Karpas-422 (cell line): ENCODE data around the gene RASD1. TPM values are rescaled to one million over a fixed set of nuclear protein-coding genes. Genes with fewer than 3 reads are reported as not detected.

Experiments used
- DNase-seq: peaks from one replicate; pipeline ENCODE4 v3.0.0-alpha.2; 2015
- H2AFZ ChIP-seq: fragments of 200-600 bp; sonication (generic); 2 replicates; pipeline ENCODE4 v1.6.1; 2014; ENCODE audit warnings: antibody characterized with exemption, low read length, mixed read lengths
- H3K27ac ChIP-seq: fragments of 200-600 bp; sonication (generic); 2 replicates; pipeline ENCODE4 v1.5.1; 2014; ENCODE audit warnings: mild to moderate bottlenecking, low read length, moderate library complexity
- H3K27me3 ChIP-seq: fragments of 200-600 bp; sonication (generic); 2 replicates; pipeline ENCODE4 v1.6.1; 2014; ENCODE audit warnings: low read length, mixed read lengths
- H3K36me3 ChIP-seq: fragments of 200-600 bp; sonication (generic); 2 replicates; pipeline ENCODE4 v1.6.1; 2014; ENCODE audit warnings: low read length, mixed read lengths; ENCODE audit not compliant: insufficient read depth
- H3K4me1 ChIP-seq: fragments of 200-600 bp; sonication (generic); 2 replicates; pipeline ENCODE4 v1.6.1; 2014; ENCODE audit warnings: mild to moderate bottlenecking, low read length, mixed read lengths
- H3K4me2 ChIP-seq: fragments of 200-600 bp; sonication (generic); 2 replicates; pipeline ENCODE4 v1.6.1; 2014; ENCODE audit warnings: low read length, low read depth, mild to moderate bottlenecking; ENCODE audit not compliant: poor library complexity, severe bottlenecking
- H3K4me3 ChIP-seq: fragments of 200-600 bp; sonication (generic); 2 replicates; pipeline ENCODE4 v1.5.1; 2014; ENCODE audit warnings: mild to moderate bottlenecking, antibody characterized with exemption, low read length, mixed read lengths
- H3K79me2 ChIP-seq: fragments of 200-600 bp; sonication (generic); 2 replicates; pipeline ENCODE4 v1.6.1; 2014; ENCODE audit warnings: mild to moderate bottlenecking, low read length, mixed read lengths
- H3K9ac ChIP-seq: fragments of 200-600 bp; sonication (generic); 2 replicates; pipeline ENCODE4 v1.6.0; 2014; ENCODE audit warnings: low read length
- H3K9me2 ChIP-seq: fragments of 200-600 bp; sonication (generic), shearing (Covaris generic); replicated peaks from 2 replicates; pipeline ENCODE4 v1.6.0; 2014; ENCODE audit warnings: mild to moderate bottlenecking, low read length, moderate library complexity; ENCODE audit not compliant: insufficient read depth
- H3K9me3 ChIP-seq: fragments of 300-700, 200-600 bp; sonication (generic); 2 replicates; pipeline ENCODE4 v1.6.1; 2014; ENCODE audit warnings: low read length, mixed read lengths
- H4K20me1 ChIP-seq: fragments of 200-600 bp; sonication (generic); 2 replicates; pipeline ENCODE4 v1.6.1; 2014; ENCODE audit warnings: mild to moderate bottlenecking, antibody characterized with exemption, low read length, low read depth; ENCODE audit not compliant: insufficient read depth
- total RNA-seq: library from RNA; depleted of rRNA; stranded (reverse); fragments of >200 nt; shearing (Covaris generic); gene quantifications from 2 replicates; pipeline ENCODE4 v1.2.3, GENCODE V29; 2014; ENCODE audit warnings: low replicate concordance

RASD1 gene
- total RNA-seq, 1 experiment from 2014 or later = not detected

DNA sequence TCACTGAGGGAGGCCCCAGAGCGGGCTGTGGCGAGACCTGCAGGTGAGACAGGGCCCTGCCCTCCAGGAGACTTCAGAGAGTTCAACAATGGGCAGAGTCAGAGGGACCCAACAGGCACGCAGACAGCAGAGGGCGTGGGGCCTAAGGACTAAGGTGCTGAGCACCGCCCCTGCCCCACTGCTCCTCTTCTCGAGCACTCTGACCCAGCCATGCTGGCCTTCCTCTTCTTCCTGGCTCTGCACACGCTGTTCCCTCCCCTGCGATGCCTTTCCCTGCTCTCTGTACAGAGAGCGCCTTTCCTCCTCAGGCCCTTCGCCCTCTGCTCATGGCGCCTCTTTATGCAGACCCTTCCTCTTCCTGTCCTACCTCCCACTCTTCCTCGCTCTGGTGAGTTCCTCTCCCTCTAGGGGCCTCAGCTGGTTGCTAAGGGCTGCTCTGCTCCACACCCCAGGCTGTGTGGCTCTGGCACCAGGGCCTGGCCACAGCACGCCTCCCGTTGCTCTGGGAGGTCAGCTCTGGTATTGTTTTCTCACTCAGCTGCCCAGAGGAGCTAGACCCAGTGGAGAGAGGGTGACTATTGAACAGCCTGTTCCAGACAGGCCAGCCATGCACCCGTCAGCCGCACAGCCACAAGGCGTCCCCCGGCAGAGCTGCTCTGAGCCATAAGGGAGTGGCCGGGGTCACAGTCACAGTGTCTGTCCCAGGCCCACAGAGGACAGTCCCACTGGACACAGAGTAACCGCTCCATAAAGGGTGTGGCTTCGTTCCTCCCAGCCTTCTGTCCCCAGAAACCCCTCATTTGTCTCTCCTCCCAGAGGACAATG lies 13.6 kb upstream of the RASD1 start:
- Histone ChIP-seq H3K36me3 (no peaks in the 10 kb centered on the region), H4K20me1 (no peaks in the 10 kb centered on the region; the same call in 1 of the 2 replicates), H2AFZ (no peak overlapping the region), H3K9me2 (no peaks in the 10 kb centered on the region), H3K4me1 (no peaks in the 10 kb centered on the region), H3K27me3 (no peaks in the 10 kb centered on the region), H3K4me2 (no peak overlapping the region), H3K27ac (no peak overlapping the region), H3K9me3 (no peaks in the 10 kb centered on the region), H3K9ac (no peak overlapping the region), H3K4me3 (no peak overlapping the region), H3K79me2 (no peaks in the 10 kb centered on the region)
- peak; percentile 59 for DNase-seq

DNA sequence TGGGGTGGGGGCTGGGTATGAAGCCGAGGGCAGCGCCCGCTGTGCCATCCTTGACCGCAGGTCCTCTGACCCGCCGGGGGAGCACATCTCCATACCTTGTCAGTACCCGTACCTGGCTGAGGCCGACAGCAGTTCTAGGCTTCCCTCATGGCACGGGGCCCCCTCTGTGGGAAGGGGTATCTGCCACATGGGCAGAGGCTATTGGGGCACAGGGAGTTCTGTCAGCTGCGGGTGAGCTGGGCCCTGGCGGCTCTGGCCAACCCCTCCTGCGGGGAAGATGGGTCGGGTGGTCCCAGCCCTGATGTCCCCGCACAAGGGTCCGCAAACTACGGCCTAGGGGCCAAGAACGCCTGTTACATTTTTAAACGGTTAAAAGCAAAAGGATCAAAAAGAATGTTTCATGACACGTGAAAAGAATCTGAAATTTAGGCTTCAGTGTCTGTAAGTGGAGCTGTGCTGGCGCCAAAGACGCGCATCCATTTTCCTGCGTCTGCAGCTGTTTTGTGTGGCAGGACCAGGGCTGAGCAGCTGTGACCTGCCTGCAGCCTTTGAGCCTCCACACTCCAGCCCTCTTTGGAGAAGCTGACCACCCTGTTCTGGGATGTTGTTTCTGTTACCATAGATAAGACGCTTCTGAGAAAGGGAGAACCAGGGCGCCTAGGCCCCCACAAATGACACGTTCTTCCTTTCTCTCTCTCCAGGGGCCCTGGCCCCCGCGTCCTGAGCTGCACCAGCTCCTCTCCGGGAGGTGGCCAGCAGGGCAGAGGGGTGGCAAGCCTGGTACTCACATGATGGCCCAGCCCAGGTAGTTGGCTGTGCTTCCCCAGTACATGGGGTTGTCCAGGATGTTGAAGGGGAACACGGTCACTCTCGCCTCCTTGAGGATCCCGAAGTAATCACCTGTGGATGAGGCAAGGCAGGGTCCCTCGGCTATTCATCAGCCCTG lies 12.7 kb upstream of the RASD1 start:
- no peak overlapping the region for H3K4me3 ChIP-seq
- no peak overlapping the region for H2AFZ ChIP-seq
- H3K27ac ChIP-seq = no peak overlapping the region
- H3K9me3 ChIP-seq = no peaks in the 10 kb centered on the region
- no peaks in the 10 kb centered on the region for H3K4me1 ChIP-seq
- H3K27me3 ChIP-seq = no peaks in the 10 kb centered on the region
- H3K4me2 ChIP-seq = no peak overlapping the region
- no peaks in the 10 kb centered on the region for H3K79me2 ChIP-seq
- H4K20me1 ChIP-seq = no peaks in the 10 kb centered on the region; the same call in 1 of the 2 replicates
- no peak overlapping the region for H3K9ac ChIP-seq
- DNase-seq = no peak
- no peaks in the 10 kb centered on the region for H3K36me3 ChIP-seq
- no peaks in the 10 kb centered on the region for H3K9me2 ChIP-seq

GRCh38 chr17:17508019-17508535 lies 11.9 kb upstream of the RASD1 start:
- DNase-seq = no peak
- Histone ChIP-seq H3K79me2 (no peaks in the 10 kb centered on the region), H3K27me3 (no peaks in the 10 kb centered on the region), H3K9ac (no peak overlapping the region), H2AFZ (no peak overlapping the region), H3K4me3 (no peak overlapping the region), H3K36me3 (no peaks in the 10 kb centered on the region), H3K4me1 (no peaks in the 10 kb centered on the region), H3K27ac (no peak overlapping the region), H4K20me1 (no peaks in the 10 kb centered on the region; the same call in 1 of the 2 replicates), H3K9me2 (no peaks in the 10 kb centered on the region), H3K9me3 (no peaks in the 10 kb centered on the region), H3K4me2 (no peak overlapping the region)

DNA sequence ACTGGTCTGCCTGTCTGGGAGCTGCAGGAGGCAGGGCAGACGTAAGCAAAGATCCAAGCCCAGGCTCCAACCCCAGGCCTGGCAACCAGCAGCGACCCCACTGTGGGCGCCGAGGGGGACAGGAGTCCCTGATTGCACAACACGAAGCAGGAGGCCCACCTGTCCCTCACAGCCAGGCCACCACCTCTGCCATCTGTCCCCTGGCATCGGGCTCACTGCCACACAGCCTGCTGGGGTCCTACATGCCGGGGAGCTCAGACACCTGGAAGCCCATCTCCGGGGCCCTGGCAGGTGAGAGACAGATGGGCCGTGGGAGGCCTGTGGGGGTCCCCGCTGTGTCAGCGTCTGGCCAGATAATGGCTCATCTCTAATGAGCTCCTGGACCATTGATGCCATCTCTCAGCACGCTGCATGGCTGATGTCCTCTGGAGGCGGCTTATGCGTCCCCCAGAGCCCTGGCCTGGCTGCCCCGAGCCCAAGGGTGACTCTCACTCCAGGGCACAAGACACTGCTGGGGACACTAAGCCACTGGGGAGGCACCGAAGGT lies 11.3 kb upstream of the RASD1 start:
- H3K36me3 ChIP-seq = no peaks in the 10 kb centered on the region
- H2AFZ ChIP-seq = no peak overlapping the region
- no peak overlapping the region for H3K4me2 ChIP-seq
- no peaks in the 10 kb centered on the region for H3K9me2 ChIP-seq
- H3K9ac ChIP-seq = no peak overlapping the region
- H3K27me3 ChIP-seq = no peaks in the 10 kb centered on the region
- no peak overlapping the region for H3K4me3 ChIP-seq
- H3K79me2 ChIP-seq = no peaks in the 10 kb centered on the region
- no peak for DNase-seq
- H3K9me3 ChIP-seq = no peaks in the 10 kb centered on the region
- H3K27ac ChIP-seq = no peak overlapping the region
- H3K4me1 ChIP-seq = no peaks in the 10 kb centered on the region
- H4K20me1 ChIP-seq = no peaks in the 10 kb centered on the region; the same call in 1 of the 2 replicates

GRCh38 chr17:17506893-17507464 lies 10.8 kb upstream of the RASD1 start:
- H4K20me1 ChIP-seq = no peaks in the 10 kb centered on the region; the same call in 1 of the 2 replicates
- no peak overlapping the region for H2AFZ ChIP-seq
- DNase-seq = no peak
- H3K79me2 ChIP-seq = no peaks in the 10 kb centered on the region
- H3K36me3 ChIP-seq = no peaks in the 10 kb centered on the region
- H3K27me3 ChIP-seq = no peaks in the 10 kb centered on the region
- no peak overlapping the region for H3K4me2 ChIP-seq
- no peaks in the 10 kb centered on the region for H3K9me3 ChIP-seq
- no peak overlapping the region for H3K4me3 ChIP-seq
- H3K9ac ChIP-seq = no peak overlapping the region
- no peaks in the 10 kb centered on the region for H3K4me1 ChIP-seq
- H3K27ac ChIP-seq = no peak overlapping the region
- no peaks in the 10 kb centered on the region for H3K9me2 ChIP-seq

- Histone ChIP-seq H3K9me3 (no peaks in the 10 kb centered on the region), H4K20me1 (no peaks in the 10 kb centered on the region; the same call in 1 of the 2 replicates), H3K9me2 (no peaks in the 10 kb centered on the region), H3K4me2 (no peak overlapping the region), H2AFZ (no peak overlapping the region), H3K27me3 (no peaks in the 10 kb centered on the region), H3K4me1 (no peaks in the 10 kb centered on the region), H3K36me3 (no peaks in the 10 kb centered on the region), H3K79me2 (no peaks in the 10 kb centered on the region), H3K27ac (no peak overlapping the region), H3K4me3 (no peak overlapping the region), H3K9ac (no peak overlapping the region)
- no peak for DNase-seq
Observed at GRCh38 chr17:17506181-17506741, 10.1 kb upstream of the RASD1 start.

- no peak overlapping the region for H3K27ac ChIP-seq
- H3K79me2 ChIP-seq = no peaks in the 10 kb centered on the region
- H4K20me1 ChIP-seq = no peaks in the 10 kb centered on the region; the same call in 1 of the 2 replicates
- DNase-seq = no peak
- no peaks in the 10 kb centered on the region for H3K9me3 ChIP-seq
- H3K4me3 ChIP-seq = no peak overlapping the region
- H3K9ac ChIP-seq = no peak overlapping the region
- no peak overlapping the region for H3K4me2 ChIP-seq
- no peaks in the 10 kb centered on the region for H3K36me3 ChIP-seq
- H3K4me1 ChIP-seq = no peaks in the 10 kb centered on the region
- no peaks in the 10 kb centered on the region for H3K9me2 ChIP-seq
- H2AFZ ChIP-seq = no peak overlapping the region
- no peaks in the 10 kb centered on the region for H3K27me3 ChIP-seq
Observed at GRCh38 chr17:17505610-17506171, 9.5 kb upstream of the RASD1 start.
